Left lung (tissue), 10 donors: ENCODE results near the gene THEM4. TPM values are rescaled to one million over a fixed set of nuclear protein-coding genes. Genes with fewer than 3 reads are reported as not detected.
"Not testable (repeated sequence)": the region's sequence is repeated elsewhere in the genome, so short reads cannot be mapped to it uniquely, and the experiment has no call there.

Experiments
- ATAC-seq: fragments of 200-7000 bp; cut with Tn5 transposase; one replicate; pipeline ENCODE4 v1.9.1; 2020; ENCODE audit warnings: moderate library complexity
- DNase-seq, 4 donors: peaks; one replicate each; pipeline ENCODE4 v3.0.0-alpha.2; 2013 to 2020
- H3K27ac ChIP-seq, 2 donors: fragments of 200-600 bp; sonication (generic) in 1 of 2; one replicate each; pipeline versions ENCODE4 v1.5.0 to v1.8.0; 2020 to 2021
- H3K27me3 ChIP-seq, 2 donors: fragments of 200-600 bp; sonication (generic) in 1 of 2; one replicate each; pipeline versions ENCODE4 v1.5.0 to v1.8.0; 2020 to 2021
- H3K36me3 ChIP-seq, 2 donors: fragments of 200-600 bp; sonication (generic) in 1 of 2; one replicate each; pipeline versions ENCODE4 v1.5.0 to v1.8.0; 2020 to 2021
- H3K4me1 ChIP-seq, 2 donors: fragments of 200-600 bp; one replicate each; pipeline ENCODE4 v1.8.0; 2021
- H3K4me3 ChIP-seq, 2 donors: fragments of 200-600 bp; sonication (generic) in 1 of 2; one replicate each; pipeline versions ENCODE4 v1.5.0 to v1.8.0; 2020 to 2021; ENCODE audit warnings: mild to moderate bottlenecking in 1 of 2
- H3K9me3 ChIP-seq, 2 donors: fragments of 200-600 bp; sonication (generic) in 1 of 2; one replicate each; pipeline versions ENCODE4 v1.5.0 to v1.8.0; 2020 to 2021
- intact Hi-C, 2 donors: fragments of 100-400 bp; cut with DNase I; formaldehyde crosslinking; loops; one replicate each; pipeline versions ENCODE4 v1.11.2 to v1.14.2; 2022
- polyA plus RNA-seq, 6 donors: library from polyadenylated mRNA; unstranded; fragments of 120-200 nt; gene quantifications; one replicate each; pipeline ENCODE4 v1.2.1, GENCODE V29; 2013; ENCODE audit not compliant: insufficient read length in 6 of 6
- total RNA-seq, 2 donors: library from RNA; stranded (reverse); fragmentation: NEBNext Ultra II Directional; extraction: Animal tissue kit (Norgen Biotek cat#: 25700); gene quantifications; one replicate each; pipeline ENCODE4 v1.2.1, GENCODE V29; 2021
- TF ChIP-seq, protein P1 (sequence below), 2 donors: fragments of 200-600 bp; sonication (generic) in 1 of 2; IDR thresholded peaks; one replicate each; pipeline versions ENCODE4 v1.5.0 to v1.8.0; 2021; ENCODE audit warnings: antibody characterized with exemption in 2 of 2
- donor health status: DM: no; HTN: yes; CAD: no.
- donor health status: DM: no; HTN: no; CAD: no.

Gene THEM4
- total and polyA plus RNA-seq, 8 donors, result 10.6 to 36.8 (median 30.6) TPM

DNA sequence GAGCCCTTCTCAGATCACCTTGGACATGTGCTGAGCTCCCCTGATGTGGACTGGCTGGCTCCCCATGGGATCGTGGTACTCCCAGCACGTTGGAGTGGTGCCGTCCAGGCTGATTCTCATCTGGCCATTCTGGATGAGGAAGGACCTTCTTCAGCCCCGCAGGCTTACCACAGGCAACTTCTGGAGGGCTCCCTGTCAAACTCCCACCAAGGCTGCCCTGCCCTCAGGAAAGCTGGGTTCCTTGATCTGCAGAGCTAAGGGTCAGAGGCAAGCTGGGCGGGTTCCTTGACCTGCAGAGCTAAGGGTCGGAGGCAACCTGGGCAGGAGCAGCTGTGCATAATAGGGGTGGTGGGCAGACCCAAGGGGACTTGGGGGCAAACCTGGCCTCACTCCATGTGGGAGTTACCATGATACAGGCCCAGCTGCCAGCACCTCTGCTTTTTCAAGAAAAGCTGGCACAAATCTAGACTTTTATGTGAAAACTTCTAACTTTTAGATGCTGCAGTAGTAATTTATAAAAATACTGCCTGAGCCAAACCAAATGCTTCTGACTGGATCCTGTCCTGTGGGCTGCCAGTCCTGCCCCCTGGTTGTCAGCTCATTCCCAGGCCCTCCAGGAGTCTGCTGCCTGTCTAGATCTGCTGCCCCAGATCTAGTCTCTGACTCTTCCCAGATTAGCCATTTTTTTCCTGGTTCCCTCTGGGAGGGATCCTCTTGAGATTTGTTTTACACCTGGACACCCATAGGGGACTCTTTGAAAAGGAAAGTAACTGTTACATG, 50.2 kb downstream of the THEM4 start:
- intact Hi-C loops, result no loop called here
- ATAC-seq, result no peak
- H3K36me3 ChIP-seq, result no peaks in the 10 kb centered on the region
- H3K27me3 ChIP-seq, result no peaks in the 10 kb centered on the region
- DNase-seq, result no peak
- H3K27ac ChIP-seq, result no peak overlapping the region
- no peaks in the 10 kb centered on the region for H3K9me3 ChIP-seq
- TF ChIP-seq, protein P1, sequence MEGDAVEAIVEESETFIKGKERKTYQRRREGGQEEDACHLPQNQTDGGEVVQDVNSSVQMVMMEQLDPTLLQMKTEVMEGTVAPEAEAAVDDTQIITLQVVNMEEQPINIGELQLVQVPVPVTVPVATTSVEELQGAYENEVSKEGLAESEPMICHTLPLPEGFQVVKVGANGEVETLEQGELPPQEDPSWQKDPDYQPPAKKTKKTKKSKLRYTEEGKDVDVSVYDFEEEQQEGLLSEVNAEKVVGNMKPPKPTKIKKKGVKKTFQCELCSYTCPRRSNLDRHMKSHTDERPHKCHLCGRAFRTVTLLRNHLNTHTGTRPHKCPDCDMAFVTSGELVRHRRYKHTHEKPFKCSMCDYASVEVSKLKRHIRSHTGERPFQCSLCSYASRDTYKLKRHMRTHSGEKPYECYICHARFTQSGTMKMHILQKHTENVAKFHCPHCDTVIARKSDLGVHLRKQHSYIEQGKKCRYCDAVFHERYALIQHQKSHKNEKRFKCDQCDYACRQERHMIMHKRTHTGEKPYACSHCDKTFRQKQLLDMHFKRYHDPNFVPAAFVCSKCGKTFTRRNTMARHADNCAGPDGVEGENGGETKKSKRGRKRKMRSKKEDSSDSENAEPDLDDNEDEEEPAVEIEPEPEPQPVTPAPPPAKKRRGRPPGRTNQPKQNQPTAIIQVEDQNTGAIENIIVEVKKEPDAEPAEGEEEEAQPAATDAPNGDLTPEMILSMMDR (IDR thresholded peaks at IDR 0.05), result no peak
- no peak overlapping the region for H3K4me3 ChIP-seq
- H3K4me1 ChIP-seq, result peaks cover 0 to 18% of the 10 kb centered on the region in 2 donors

DNA sequence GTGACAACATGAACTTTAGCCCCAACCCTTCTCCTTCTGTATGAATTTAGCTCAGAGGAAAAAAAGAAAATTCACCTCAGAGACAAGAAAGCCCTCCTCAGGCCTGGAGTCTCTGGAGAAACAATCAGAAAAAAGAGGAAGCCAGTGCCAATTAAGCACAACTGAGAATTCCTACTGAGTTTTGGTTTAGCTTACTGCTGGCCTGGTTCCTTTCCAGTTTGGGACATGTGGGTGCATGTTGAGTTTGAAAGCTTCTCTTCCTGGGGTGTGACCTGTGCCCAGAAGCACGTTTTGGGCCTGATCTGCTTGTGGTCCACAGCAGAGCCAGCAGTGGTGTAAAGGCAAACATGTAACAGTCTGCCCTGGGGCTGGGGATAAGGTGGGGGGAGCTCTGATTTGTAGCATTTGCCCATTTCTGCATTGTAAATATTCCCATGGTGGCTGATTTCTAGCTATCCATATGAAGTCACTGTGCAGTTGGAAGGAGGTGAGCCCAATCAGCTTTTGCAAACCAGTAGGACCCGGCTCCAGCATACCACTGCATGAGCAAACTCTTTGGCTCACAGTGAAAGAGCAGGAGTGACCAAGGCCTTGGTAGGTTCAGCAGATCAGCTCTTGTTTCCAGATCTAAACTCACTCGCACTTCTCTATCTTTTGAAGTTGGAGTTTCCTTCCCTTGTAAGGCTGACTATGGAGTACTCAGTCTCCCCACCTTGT, 51.1 kb downstream of the THEM4 start:
- Histone ChIP-seq H3K27me3 (no peaks in the 10 kb centered on the region), H3K9me3 (no peaks in the 10 kb centered on the region), H3K4me3 (no peak overlapping the region), H3K4me1 (peaks cover 0 to 18% of the 10 kb centered on the region in 2 donors), H3K36me3 (no peaks in the 10 kb centered on the region), H3K27ac (no peak overlapping the region)
- intact Hi-C loops, result no loop called here
- TF ChIP-seq, protein P1 (IDR thresholded peaks at IDR 0.05), result no peak
- no peak for DNase-seq
- ATAC-seq, result no peak

DNA sequence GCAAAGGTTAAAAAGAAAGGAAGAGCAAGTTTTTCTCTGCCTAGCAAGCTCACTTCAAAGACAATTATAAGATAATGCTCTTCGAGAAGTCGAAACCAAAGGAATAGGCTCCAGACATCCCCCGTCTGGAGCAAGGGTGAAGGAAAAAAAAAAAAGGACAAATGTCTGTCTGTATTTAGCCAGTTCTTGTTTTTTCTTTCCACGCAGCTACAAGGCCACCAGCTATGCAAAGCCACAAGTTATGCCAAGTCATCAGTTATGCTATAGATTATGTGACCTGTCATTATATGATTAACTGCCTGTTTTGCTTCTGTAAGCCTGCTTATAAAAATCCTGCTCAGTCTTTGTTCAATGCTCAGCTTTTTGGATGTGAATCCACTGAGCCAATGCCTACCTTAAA, 53.4 kb downstream of the THEM4 start:
- Histone ChIP-seq H3K27ac (no peak overlapping the region), H3K36me3 (no peaks in the 10 kb centered on the region), H3K9me3 (no peaks in the 10 kb centered on the region), H3K4me1 (peaks cover 0 to 18% of the 10 kb centered on the region in 2 donors), H3K27me3 (peaks cover 0 to 8% of the 10 kb centered on the region in 2 donors), H3K4me3 (no peak overlapping the region)
- no peak for ATAC-seq
- intact Hi-C loops, result no loop called here
- TF ChIP-seq, protein P1 (IDR thresholded peaks at IDR 0.05), result no peak
- DNase-seq, result no peak

DNA sequence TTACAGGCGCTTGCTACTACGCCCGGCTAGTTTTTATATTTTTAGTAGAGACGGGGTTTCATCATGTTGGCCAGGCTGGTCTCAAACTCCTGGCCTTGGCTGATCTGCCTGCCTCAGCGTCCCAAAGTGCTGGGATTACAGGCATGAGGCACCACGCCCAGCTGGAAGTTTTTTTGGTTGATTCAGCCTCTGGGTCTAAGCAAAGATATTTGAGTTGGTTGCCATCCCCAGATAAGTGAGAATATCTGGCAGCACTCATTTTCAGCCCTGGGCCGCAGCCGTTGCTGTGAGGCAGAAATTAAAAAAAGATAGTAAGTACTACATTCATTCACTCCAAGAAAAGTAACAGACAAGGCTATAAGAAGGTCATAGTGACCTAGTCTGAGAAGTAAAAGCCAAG, 53.8 kb downstream of the THEM4 start:
- intact Hi-C loops, H3K9me3 ChIP-seq, H3K4me3 ChIP-seq, DNase-seq, H3K36me3 ChIP-seq, ATAC-seq, H3K27ac ChIP-seq, H3K27me3 ChIP-seq: not testable (repeated sequence)
- H3K4me1 ChIP-seq, result peaks cover 0 to 18% of the 10 kb centered on the region in 2 donors

DNA sequence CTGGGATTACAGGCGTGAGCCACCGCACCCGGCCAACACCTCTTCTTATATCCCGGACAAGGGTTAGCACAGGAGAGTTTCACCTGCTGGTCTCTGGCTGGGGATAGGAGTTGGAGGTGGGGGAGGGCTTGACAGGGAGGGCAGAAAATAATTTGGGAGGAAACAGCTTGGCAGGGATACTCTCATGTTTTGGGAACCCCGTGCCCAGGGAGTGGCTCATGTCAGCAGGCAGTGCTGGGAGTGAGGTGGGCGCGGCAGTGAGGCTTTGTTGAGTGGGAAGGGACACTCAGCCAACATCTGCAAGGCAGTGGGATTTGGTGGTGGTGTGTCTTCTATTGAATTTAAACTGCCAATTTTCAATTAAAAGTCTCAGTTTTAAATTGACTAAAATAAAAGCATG, 54.7 kb downstream of the THEM4 start:
- no peak for DNase-seq
- Histone ChIP-seq H3K4me1 (peaks cover 0 to 18% of the 10 kb centered on the region in 2 donors), H3K27me3 (peaks cover 0 to 8% of the 10 kb centered on the region in 2 donors), H3K4me3 (no peak overlapping the region), H3K36me3 (no peaks in the 10 kb centered on the region), H3K9me3 (no peaks in the 10 kb centered on the region), H3K27ac (no peak overlapping the region)
- ATAC-seq, result no peak
- intact Hi-C loops, result no loop called here
- TF ChIP-seq, protein P1 (IDR thresholded peaks at IDR 0.05), result no peak
